Natural killer cell (primary cell): ENCODE data around the gene ETFRF1. TPM values are rescaled to one million over a fixed set of nuclear protein-coding genes. Genes with fewer than 3 reads are reported as not detected.
A peak's percentile ranks its signal among the peaks of the same experiment; 100 is the strongest.

Source experiments
- ATAC-seq, 3 donors: fragments of 150-1000 bp in 2 of 3; fragments of 200-7000 bp in 1 of 3; cut with Tn5 transposase; 1 replicate in 1 of 3; 2 replicates in 2 of 3; pipeline ENCODE4 v1.10.0; 2021; ENCODE audit warnings: mild to moderate bottlenecking in 2 of 3, moderate library complexity in 2 of 3
- DNase-seq, 2 donors: peaks; one replicate each; pipeline versions ENCODE4 v3.0.0 to v3.0.0-alpha.2; 2013 to 2021; ENCODE audit warnings: mixed read lengths in 1 of 2
- H3K27ac ChIP-seq: one replicate; pipeline ENCODE4 v1.5.1; 2013; ENCODE audit warnings: mild to moderate bottlenecking, low read length
- H3K27me3 ChIP-seq: one replicate; pipeline ENCODE4 v1.6.1; 2013; ENCODE audit warnings: low read length; ENCODE audit not compliant: control insufficient read depth, insufficient read depth
- H3K36me3 ChIP-seq: one replicate; pipeline ENCODE4 v1.6.1; 2013; ENCODE audit warnings: low read length; ENCODE audit not compliant: control insufficient read depth, insufficient read depth
- H3K4me1 ChIP-seq: one replicate; pipeline ENCODE4 v1.6.1; 2013; ENCODE audit warnings: low read length; ENCODE audit not compliant: control insufficient read depth, insufficient read depth
- H3K4me3 ChIP-seq: one replicate; pipeline ENCODE4 v1.5.1; 2013; ENCODE audit warnings: low read length
- H3K9me3 ChIP-seq: one replicate; pipeline ENCODE4 v1.6.1; 2013; ENCODE audit warnings: low read length; ENCODE audit not compliant: control insufficient read depth, insufficient read depth
- H3K27ac Mint-ChIP-seq, 2 donors: one replicate each; pipeline ENCODE4 v1.8.0; 2022; ENCODE audit warnings: mild to moderate bottlenecking in 2 of 2, mixed read lengths in 2 of 2, moderate library complexity in 1 of 2
- H3K27me3 Mint-ChIP-seq, 2 donors: one replicate each; pipeline ENCODE4 v1.8.0; 2022; ENCODE audit warnings: low read depth in 2 of 2, mixed read lengths in 2 of 2
- H3K36me3 Mint-ChIP-seq: one replicate; pipeline ENCODE4 v1.8.0; 2022; ENCODE audit warnings: mixed read lengths
- H3K4me1 Mint-ChIP-seq, 2 donors: one replicate each; pipeline ENCODE4 v1.8.0; 2022; ENCODE audit warnings: mixed read lengths in 2 of 2
- H3K4me3 Mint-ChIP-seq: one replicate; pipeline ENCODE4 v1.8.0; 2022; ENCODE audit warnings: mild to moderate bottlenecking, moderate library complexity, mixed read lengths
- H3K9me3 Mint-ChIP-seq, 2 donors: one replicate each; pipeline ENCODE4 v1.8.0; 2022; ENCODE audit warnings: mixed read lengths in 2 of 2
- WGBS: methylation state at CpG from one replicate; pipeline ENCODE4 v1.1.7; 2013; ENCODE audit warnings: missing lambda C conversion rate; ENCODE audit not compliant: insufficient coverage; 5-methylcytosine and 5-hydroxymethylcytosine counted together
- intact Hi-C: fragments of 100-400 bp; cut with micrococcal nuclease; formaldehyde crosslinking; loops from one replicate; pipeline ENCODE4 v1.14.2; 2022
- total RNA-seq, 4 donors: library from RNA; stranded (reverse); fragments of 120-200 nt in 1 of 4; gene quantifications; one replicate each; pipeline versions ENCODE4 v1.2.3 to v1.2.4, GENCODE V29; 2013 to 2022
- TF ChIP-seq, protein P1 (sequence below): fragments of 200-600 bp; IDR thresholded peaks from one replicate; pipeline ENCODE4 v1.8.0; 2022; ENCODE audit warnings: antibody characterized with exemption

Gene ETFRF1
- total RNA-seq, 3 donors from 2014 or later (not counting 1 experiment from before 2014, with no cell fraction given): 17.5 to 42.8 (median 26.1) TPM

DNA sequence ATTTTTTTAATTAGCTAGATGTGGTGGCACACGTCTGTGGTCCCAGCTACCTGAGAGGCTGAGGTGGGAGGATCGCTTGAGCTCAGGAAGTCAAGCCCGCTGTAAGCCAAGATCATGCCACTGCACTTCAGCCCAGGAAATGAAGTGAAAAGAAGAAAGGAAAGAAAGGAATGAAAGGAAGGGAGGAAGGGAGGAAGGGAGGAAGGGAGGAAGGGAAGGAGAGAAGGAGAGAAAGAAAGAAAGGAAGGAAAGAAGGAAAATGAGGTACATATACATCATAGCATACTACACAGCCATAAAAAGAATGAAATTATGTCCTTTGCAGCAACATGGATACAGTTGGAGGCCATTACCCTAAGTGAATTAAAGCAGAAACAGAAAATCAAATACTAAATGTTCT lies 12.3 kb upstream of the ETFRF1 start:
- Mint-ChIP-seq H3K4me1 (peaks cover 11 to 13% of the 10 kb centered on the region in 2 donors), H3K9me3 (no peaks in the 10 kb centered on the region), H3K27me3 (peaks cover 8 to 9% of the 10 kb centered on the region in 2 donors), H3K36me3 (no peaks in the 10 kb centered on the region), H3K27ac (no peak overlapping the region), H3K4me3 (no peak overlapping the region)
- TF ChIP-seq, protein P1, sequence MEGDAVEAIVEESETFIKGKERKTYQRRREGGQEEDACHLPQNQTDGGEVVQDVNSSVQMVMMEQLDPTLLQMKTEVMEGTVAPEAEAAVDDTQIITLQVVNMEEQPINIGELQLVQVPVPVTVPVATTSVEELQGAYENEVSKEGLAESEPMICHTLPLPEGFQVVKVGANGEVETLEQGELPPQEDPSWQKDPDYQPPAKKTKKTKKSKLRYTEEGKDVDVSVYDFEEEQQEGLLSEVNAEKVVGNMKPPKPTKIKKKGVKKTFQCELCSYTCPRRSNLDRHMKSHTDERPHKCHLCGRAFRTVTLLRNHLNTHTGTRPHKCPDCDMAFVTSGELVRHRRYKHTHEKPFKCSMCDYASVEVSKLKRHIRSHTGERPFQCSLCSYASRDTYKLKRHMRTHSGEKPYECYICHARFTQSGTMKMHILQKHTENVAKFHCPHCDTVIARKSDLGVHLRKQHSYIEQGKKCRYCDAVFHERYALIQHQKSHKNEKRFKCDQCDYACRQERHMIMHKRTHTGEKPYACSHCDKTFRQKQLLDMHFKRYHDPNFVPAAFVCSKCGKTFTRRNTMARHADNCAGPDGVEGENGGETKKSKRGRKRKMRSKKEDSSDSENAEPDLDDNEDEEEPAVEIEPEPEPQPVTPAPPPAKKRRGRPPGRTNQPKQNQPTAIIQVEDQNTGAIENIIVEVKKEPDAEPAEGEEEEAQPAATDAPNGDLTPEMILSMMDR: no peak
- H3K4me3 ChIP-seq: no peak overlapping the region
- H3K27ac ChIP-seq: no peak overlapping the region
- ATAC-seq (no peak), DNase-seq (no peak)
- no peaks in the 10 kb centered on the region for H3K36me3 ChIP-seq
- H3K9me3 ChIP-seq: no peaks in the 10 kb centered on the region
- no peaks in the 10 kb centered on the region for H3K4me1 ChIP-seq
- intact Hi-C loops: no loop called here
- WGBS: 81% methylated on average over 3 of the region's 3 CpGs
- H3K27me3 ChIP-seq: no peaks in the 10 kb centered on the region

DNA sequence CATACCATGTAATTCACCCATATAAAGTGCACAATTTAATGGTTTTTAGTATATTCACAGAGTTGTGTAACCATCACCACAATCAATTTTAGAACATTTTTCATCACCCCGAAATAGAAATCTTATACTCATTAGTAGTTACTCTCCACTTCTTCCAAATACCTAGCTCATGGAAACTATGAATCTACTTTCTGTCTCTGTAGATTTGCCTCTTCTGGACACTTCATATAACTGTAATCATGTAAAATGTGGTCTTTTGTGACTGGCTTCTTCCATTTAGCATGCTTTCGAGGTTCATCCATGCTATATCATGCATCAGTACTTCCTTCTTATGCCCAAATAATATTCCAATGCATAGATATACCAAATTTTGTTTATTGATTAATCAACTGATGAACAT lies 10.9 kb upstream of the ETFRF1 start:
- H3K36me3 Mint-ChIP-seq: no peaks in the 10 kb centered on the region
- no peak overlapping the region for H3K27ac Mint-ChIP-seq
- Histone ChIP-seq H3K36me3 (no peaks in the 10 kb centered on the region), H3K4me1 (no peaks in the 10 kb centered on the region), H3K27me3 (no peaks in the 10 kb centered on the region), H3K4me3 (no peak overlapping the region), H3K27ac (no peak overlapping the region), H3K9me3 (no peaks in the 10 kb centered on the region)
- no peak overlapping the region for H3K4me3 Mint-ChIP-seq
- intact Hi-C loops: no loop called here
- DNase-seq (no peak), ATAC-seq (no peak)
- H3K27me3 Mint-ChIP-seq: peaks cover 0 to 4% of the 10 kb centered on the region in 2 donors
- TF ChIP-seq, protein P1: no peak
- H3K4me1 Mint-ChIP-seq: peaks cover 11 to 13% of the 10 kb centered on the region in 2 donors
- no CpG with 5 or more reads among the region's 2 CpGs for WGBS
- no peaks in the 10 kb centered on the region for H3K9me3 Mint-ChIP-seq

DNA sequence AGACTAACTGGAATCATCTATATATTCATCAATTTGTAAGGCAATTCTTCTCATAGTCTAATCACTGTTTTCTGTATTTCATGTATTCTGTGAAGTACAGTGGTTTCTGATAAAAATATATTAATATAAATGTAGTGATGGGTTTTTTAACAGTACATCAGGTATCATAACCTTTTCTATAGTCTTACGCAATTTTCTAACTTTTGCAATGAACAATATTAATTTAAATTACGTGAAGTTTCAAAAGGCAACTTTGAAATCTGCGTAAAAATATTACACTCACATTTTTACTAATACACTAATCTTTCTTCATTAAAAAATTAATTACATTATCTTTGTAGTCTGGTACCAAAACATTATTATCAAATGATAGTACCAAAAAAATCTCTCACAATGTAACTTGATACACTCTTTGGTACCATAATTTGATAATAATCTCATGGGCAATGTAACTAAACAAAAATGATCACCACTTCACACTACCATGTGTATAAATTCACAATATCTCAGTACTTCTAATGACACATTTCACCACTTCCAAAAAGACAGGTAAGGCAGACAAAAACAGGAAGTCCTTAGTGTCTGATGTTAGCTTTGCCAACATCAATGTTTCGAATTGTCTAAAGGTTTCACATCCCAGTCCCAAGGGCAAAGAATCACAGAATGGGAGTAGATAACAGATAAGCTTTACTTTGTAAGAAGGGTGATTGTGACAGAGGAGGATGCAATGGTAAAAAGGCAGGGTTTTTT lies 8.8 kb upstream of the ETFRF1 start:
- TF ChIP-seq, protein P1: no peak
- peak overlapping the region; percentile 43 for H3K4me3 Mint-ChIP-seq
- Histone ChIP-seq H3K4me3 (no peak overlapping the region), H3K27ac (no peak overlapping the region), H3K4me1 (no peaks in the 10 kb centered on the region), H3K36me3 (no peaks in the 10 kb centered on the region), H3K9me3 (no peaks in the 10 kb centered on the region), H3K27me3 (no peaks in the 10 kb centered on the region)
- intact Hi-C loops: no loop called here
- no peaks in the 10 kb centered on the region for H3K27me3 Mint-ChIP-seq
- H3K27ac Mint-ChIP-seq: no peak overlapping the region
- ATAC-seq: peak in 1 of 3 donors; percentile 18
- 84% methylated on average over 4 of the region's 4 CpGs for whole genome bisulfite sequencing
- peak in 1 of 2 donors; percentile 45 for DNase-seq
- H3K4me1 Mint-ChIP-seq: peaks cover 11 to 13% of the 10 kb centered on the region in 2 donors
- no peaks in the 10 kb centered on the region for H3K9me3 Mint-ChIP-seq
- no peaks in the 10 kb centered on the region for H3K36me3 Mint-ChIP-seq
